IMR-90 (cell line): Measurements from ENCODE around the gene PPARD. TPM values are rescaled to one million over a fixed set of nuclear protein-coding genes. Genes with fewer than 3 reads are reported as not detected.

Experiments used
- ATAC-seq: fragments of 200-7000 bp; cut with Tn5 transposase; 2 replicates; pipeline ENCODE4 v1.9.1; 2020; ENCODE audit warnings: low read depth, mild to moderate bottlenecking, moderate library complexity
- BruUV-seq: library from RNA; stranded (reverse); fragments of 400-500 nt; replicated peaks from 2 replicates; lab custom pipeline; 2021; lab: Mats Ljungman, UMichigan
- CTCF ChIA-PET: fragments of 300-600 bp; formaldehyde crosslinking; extraction: SDS; loops from one replicate; lab custom pipeline; 2021; ENCODE audit warnings: antibody characterized with exemption; lab: Yijun Ruan, JAX
- POLR2A ChIA-PET: fragments of 300-600 bp; sonication (Branson Sonifier 250); formaldehyde crosslinking; loops from one replicate; lab custom pipeline; 2022; ENCODE audit warnings: antibody characterized with exemption; ENCODE audit not compliant: unreplicated experiment; lab: Charles Lee
- DNase-seq: peaks from one replicate; pipeline ENCODE4 v3.0.0; 2013
- H2AFZ ChIP-seq: replicated peaks from 2 replicates; pipeline ENCODE3; 2013; ENCODE audit warnings: low read length, mild to moderate bottlenecking; ENCODE audit not compliant: poor library complexity
- H2AK5ac ChIP-seq: 2 replicates; pipeline ENCODE4 v1.6.1; 2013; ENCODE audit warnings: low read depth, low read length, inconsistent platforms
- H2AK9ac ChIP-seq: replicated peaks from 2 replicates; pipeline ENCODE3; 2013; ENCODE audit warnings: mild to moderate bottlenecking, low read depth, low read length, moderate library complexity; ENCODE audit not compliant: poor library complexity
- H2BK120ac ChIP-seq: 2 replicates; pipeline ENCODE4 v1.6.1; 2013; ENCODE audit warnings: low read depth, low read length, inconsistent platforms
- H2BK15ac ChIP-seq: 3 replicates; pipeline ENCODE4 v1.6.1; 2013; ENCODE audit warnings: low read depth, low read length, inconsistent platforms
- H2BK20ac ChIP-seq: 2 replicates; pipeline ENCODE4 v1.6.1; 2013; ENCODE audit warnings: low read depth, mild to moderate bottlenecking, inconsistent platforms, low read length, moderate library complexity
- H2BK5ac ChIP-seq: 2 replicates; pipeline ENCODE4 v1.6.1; 2013; ENCODE audit warnings: mild to moderate bottlenecking, low read depth, low read length, inconsistent platforms; ENCODE audit not compliant: poor library complexity, severe bottlenecking
- H3K14ac ChIP-seq: replicated peaks from 2 replicates; pipeline ENCODE4 v1.6.1; 2013; ENCODE audit warnings: low read depth, low read length, inconsistent platforms
- H3K18ac ChIP-seq: 2 replicates; pipeline ENCODE4 v1.6.1; 2013; ENCODE audit warnings: low read depth, low read length, control low read depth
- H3K23ac ChIP-seq: 2 replicates; pipeline ENCODE4 v1.6.1; 2013; ENCODE audit warnings: low read depth, low read length, inconsistent platforms
- H3K27ac ChIP-seq: 2 replicates; pipeline ENCODE4 v1.5.1; 2013; ENCODE audit warnings: mild to moderate bottlenecking, control low read depth, low read length; ENCODE audit not compliant: insufficient read depth
- H3K27me3 ChIP-seq: 2 replicates; pipeline ENCODE4 v1.6.1; 2013; ENCODE audit warnings: low read length; ENCODE audit not compliant: control insufficient read depth, insufficient read depth
- H3K36me3 ChIP-seq: 2 replicates; pipeline ENCODE4 v1.6.1; 2013; ENCODE audit warnings: low read length, mixed read lengths; ENCODE audit not compliant: control insufficient read depth, insufficient read depth
- H3K4ac ChIP-seq: 2 replicates; pipeline ENCODE4 v1.6.1; 2013; ENCODE audit warnings: low read depth, low read length, inconsistent platforms
- H3K4me1 ChIP-seq: 2 replicates; pipeline ENCODE4 v1.6.1; 2013; ENCODE audit warnings: low read length, mixed read lengths; ENCODE audit not compliant: control insufficient read depth, insufficient read depth
- H3K4me2 ChIP-seq: 2 replicates; pipeline ENCODE4 v1.6.1; 2013; ENCODE audit warnings: low read depth, mild to moderate bottlenecking, control low read depth, low read length, moderate library complexity
- H3K4me3 ChIP-seq: 2 replicates; pipeline ENCODE4 v1.5.1; 2013; ENCODE audit warnings: low read depth, mild to moderate bottlenecking, control low read depth, low read length, moderate library complexity; ENCODE audit not compliant: insufficient read depth
- H3K56ac ChIP-seq: 2 replicates; pipeline ENCODE4 v1.6.1; 2013; ENCODE audit warnings: low read length, inconsistent platforms; ENCODE audit not compliant: insufficient read depth; ENCODE audit errors: extremely low read depth
- H3K79me1 ChIP-seq, 2 experiments: 2 replicates each; pipeline ENCODE4 v1.6.1; 2013; ENCODE audit warnings: low read length in 2 of 2, inconsistent platforms in 1 of 2, low read depth in 1 of 2
- H3K9ac ChIP-seq: 2 replicates; pipeline ENCODE4 v1.6.1; 2013; ENCODE audit warnings: low read depth, low read length, control low read depth
- H3K9me1 ChIP-seq: 2 replicates; pipeline ENCODE4 v1.6.1; 2013; ENCODE audit warnings: low read length, inconsistent platforms; ENCODE audit not compliant: insufficient read depth
- H3K9me3 ChIP-seq: 2 replicates; pipeline ENCODE4 v1.6.1; 2013; ENCODE audit warnings: low read length; ENCODE audit not compliant: control insufficient read depth, insufficient read depth
- H4K20me1 ChIP-seq: 2 replicates; pipeline ENCODE4 v1.6.1; 2013; ENCODE audit warnings: low read length, inconsistent platforms; ENCODE audit not compliant: insufficient read depth
- H4K5ac ChIP-seq: 2 replicates; pipeline ENCODE4 v1.6.1; 2013; ENCODE audit warnings: mild to moderate bottlenecking, low read depth, low read length, control low read depth
- H4K8ac ChIP-seq, 2 experiments: 2 replicates each; pipeline ENCODE4 v1.6.1; 2013; ENCODE audit warnings: low read depth in 2 of 2, low read length in 2 of 2, control low read depth in 1 of 2, inconsistent platforms in 1 of 2
- H4K91ac ChIP-seq: 2 replicates; pipeline ENCODE4 v1.6.1; 2013; ENCODE audit warnings: low read depth, low read length, inconsistent platforms; ENCODE audit not compliant: insufficient read depth
- CHD1 ChIP-seq: IDR thresholded peaks from 2 replicates; pipeline ENCODE4 v1.6.1; 2012; ENCODE audit warnings: low read depth, low read length, improper control_type of control experiment
- MXI1 ChIP-seq: IDR thresholded peaks from 2 replicates; pipeline ENCODE4 v1.6.1; 2012; ENCODE audit warnings: low read depth, mild to moderate bottlenecking, low read length, moderate library complexity, borderline replicate concordance
- NFE2L2 ChIP-seq: fragments of 150-350 bp; IDR thresholded peaks from 2 replicates; pipeline ENCODE4 v1.6.1; 2016; ENCODE audit warnings: low read depth, mild to moderate bottlenecking, low read length
- RCOR1 ChIP-seq: IDR thresholded peaks from 2 replicates; pipeline ENCODE4 v1.6.1; 2012; ENCODE audit warnings: mild to moderate bottlenecking, low read length, improper control_type of control experiment; ENCODE audit not compliant: insufficient replicate concordance
- WGBS, 2 experiments: methylation state at CpG; one replicate each; pipeline versions ENCODE4 v1.1.5 to v1.1.7; 2013; ENCODE audit warnings: missing lambda C conversion rate in 2 of 2; ENCODE audit not compliant: insufficient read length in 1 of 2; ENCODE audit errors: extremely low coverage in 2 of 2; 5-methylcytosine and 5-hydroxymethylcytosine counted together
- dilution Hi-C: fragments of 300-500 bp; cut with HindIII; formaldehyde crosslinking; loops from one replicate; pipeline ENCODE4 v1.14.3; 2018; ENCODE audit warnings: low sequenced_read_pairs; ENCODE audit not compliant: unreplicated experiment
- in situ Hi-C: fragments of 300-500 bp; cut with MboI; formaldehyde crosslinking; loops from 3 replicates; pipeline ENCODE4 v1.14.3; 2019; ENCODE audit warnings: low sequenced_read_pairs, inconsistent platforms, mixed read lengths
- intact Hi-C: fragments of 100-400 bp; cut with micrococcal nuclease; formaldehyde crosslinking; loops from 2 replicates; pipeline ENCODE4 v1.10.0; 2022
- polyA plus RNA-seq, 3 experiments: library from polyadenylated mRNA; depleted of rRNA; stranded (reverse); fragments of >200 nt; gene quantifications; 2 replicates each; pipeline ENCODE4 v1.2.3, GENCODE V29; 2012; ENCODE audit warnings: low replicate concordance in 1 of 3
- total RNA-seq: library from RNA; depleted of rRNA; stranded (reverse); fragments of >200 nt; gene quantifications from 2 replicates; pipeline ENCODE4 v1.2.3, GENCODE V29; 2012

Gene PPARD
- total and polyA plus RNA-seq, 2 of the 4 experiments (the other 2 are of a cell fraction): 10.4 to 69.0 TPM

- in situ Hi-C loops (no loop called here), dilution Hi-C loops (no loop called here), intact Hi-C loops (loop anchor here (5.0 kb wide), 1 partner anchor 168 kb away; the partner anchor contains the start of gene DEF6)
- H2BK5ac ChIP-seq: no peak overlapping the region
- H4K5ac ChIP-seq: no peak overlapping the region
- H3K79me1 ChIP-seq: peaks cover 4 to 14% of the 10 kb centered on the region in 2 experiments; a peak in 2 of 4 replicates
- H4K20me1 ChIP-seq: peaks cover 24% of the 10 kb centered on the region
- WGBS, 2 experiments: no CpG with 5 or more reads among the region's 1 CpG
- no peak overlapping the region for H2BK20ac ChIP-seq
- no peak overlapping the region for H2BK15ac ChIP-seq
- no peak overlapping the region for H4K8ac ChIP-seq
- no peak overlapping the region for H3K23ac ChIP-seq
- H3K36me3 ChIP-seq: peaks cover 27% of the 10 kb centered on the region
- no peak overlapping the region for H3K14ac ChIP-seq
- no TSS peak for BruUV-seq
- no peak overlapping the region for H4K91ac ChIP-seq
- CTCF ChIA-PET: no interaction called here
- H2AK9ac ChIP-seq: no peak overlapping the region
- no peak overlapping the region for H3K4ac ChIP-seq
- H3K56ac ChIP-seq: no peak overlapping the region
- peaks cover 8% of the 10 kb centered on the region for H3K4me1 ChIP-seq
- POLR2A ChIA-PET: no interaction called here
- H3K27me3 ChIP-seq: no peaks in the 10 kb centered on the region
- H2AK5ac ChIP-seq: no peak overlapping the region
- H3K4me3 ChIP-seq: no peak overlapping the region
- TF ChIP-seq NFE2L2 (no peak), MXI1 (no peak), CHD1 (no peak), RCOR1 (no peak)
- no peak overlapping the region for H3K18ac ChIP-seq
- DNase-seq (no peak), ATAC-seq (no peak)
- no peak overlapping the region for H3K4me2 ChIP-seq
- H3K9ac ChIP-seq: no peak overlapping the region
- H3K9me1 ChIP-seq: no peaks in the 10 kb centered on the region
- H3K27ac ChIP-seq: no peak overlapping the region
- H2BK120ac ChIP-seq: no peak overlapping the region
- no peaks in the 10 kb centered on the region for H3K9me3 ChIP-seq
- no peak overlapping the region for H2AFZ ChIP-seq
These were observed 123.3 kb downstream of the PPARD start for GRCh38 chr6:35465646-35466045.
